ENCODE data around the gene PEX5L. TPM values are rescaled to one million over a fixed set of nuclear protein-coding genes. Genes with fewer than 3 reads are reported as not detected.

PEX5L gene
- total RNA-seq, 1 experiment from 2014 or later: 0.33 TPM

DNA sequence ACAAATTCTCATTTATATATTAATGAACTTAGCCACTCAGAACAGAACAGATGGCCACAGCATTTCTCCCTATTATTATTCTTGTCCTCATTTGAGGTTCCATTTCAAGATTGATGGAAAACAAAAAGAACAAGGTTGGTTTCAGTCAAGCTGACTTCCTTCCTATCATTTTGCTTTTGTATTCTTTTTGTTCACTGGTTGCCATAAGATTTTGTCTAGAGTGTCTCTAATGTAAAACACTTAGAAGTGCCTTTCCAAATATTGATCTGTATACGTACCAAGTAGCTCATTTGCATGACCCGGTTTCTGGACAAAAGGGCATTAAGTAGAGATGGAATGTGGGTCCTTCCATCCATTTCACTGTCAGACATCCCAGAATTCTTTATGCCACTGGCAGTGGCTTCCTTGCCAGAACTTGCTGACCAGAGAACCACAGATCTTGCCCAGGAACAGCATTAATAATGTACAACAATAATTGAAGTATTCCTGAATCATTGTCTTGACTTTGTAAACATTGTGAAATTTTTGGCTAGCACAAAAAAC lies 63.8 kb downstream of the PEX5L start:
- H3K9me2 ChIP-seq (ENCODE audit: insufficient read depth): no peaks in the 10 kb centered on the region
- H3K36me3 ChIP-seq (ENCODE audit: low read depth): no peaks in the 10 kb centered on the region
- no peak for TF ChIP-seq EZH2 (IDR thresholded peaks at IDR 0.05; ENCODE audit: low read depth)
- TF ChIP-seq, protein P1, sequence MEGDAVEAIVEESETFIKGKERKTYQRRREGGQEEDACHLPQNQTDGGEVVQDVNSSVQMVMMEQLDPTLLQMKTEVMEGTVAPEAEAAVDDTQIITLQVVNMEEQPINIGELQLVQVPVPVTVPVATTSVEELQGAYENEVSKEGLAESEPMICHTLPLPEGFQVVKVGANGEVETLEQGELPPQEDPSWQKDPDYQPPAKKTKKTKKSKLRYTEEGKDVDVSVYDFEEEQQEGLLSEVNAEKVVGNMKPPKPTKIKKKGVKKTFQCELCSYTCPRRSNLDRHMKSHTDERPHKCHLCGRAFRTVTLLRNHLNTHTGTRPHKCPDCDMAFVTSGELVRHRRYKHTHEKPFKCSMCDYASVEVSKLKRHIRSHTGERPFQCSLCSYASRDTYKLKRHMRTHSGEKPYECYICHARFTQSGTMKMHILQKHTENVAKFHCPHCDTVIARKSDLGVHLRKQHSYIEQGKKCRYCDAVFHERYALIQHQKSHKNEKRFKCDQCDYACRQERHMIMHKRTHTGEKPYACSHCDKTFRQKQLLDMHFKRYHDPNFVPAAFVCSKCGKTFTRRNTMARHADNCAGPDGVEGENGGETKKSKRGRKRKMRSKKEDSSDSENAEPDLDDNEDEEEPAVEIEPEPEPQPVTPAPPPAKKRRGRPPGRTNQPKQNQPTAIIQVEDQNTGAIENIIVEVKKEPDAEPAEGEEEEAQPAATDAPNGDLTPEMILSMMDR (conservative IDR thresholded peaks at IDR 0.05): no peak
- H3K9me3 ChIP-seq (ENCODE audit: insufficient read depth, low read depth): no peaks in the 10 kb centered on the region; the same call in none of the 2 replicates
- intact Hi-C loops (cut with micrococcal nuclease; ENCODE audit: unreplicated experiment): no loop called here
- H3K79me2 ChIP-seq (ENCODE audit: low read depth): no peaks in the 10 kb centered on the region
- DNase-seq: no peak
- no peaks in the 10 kb centered on the region; the same call in 1 of the 2 replicates for H3K4me1 ChIP-seq (replicated peaks; ENCODE audit: insufficient read depth)
- H3K4me2 ChIP-seq: no peak overlapping the region
- no peak overlapping the region for H3K4me3 ChIP-seq
- BruUV-seq (replicated peaks): no TSS peak
- H2AFZ ChIP-seq: no peak overlapping the region
- no peaks in the 10 kb centered on the region for H3F3A ChIP-seq (ENCODE audit: insufficient read depth, low read depth)
- H4K20me1 ChIP-seq (ENCODE audit: insufficient read depth): no peaks in the 10 kb centered on the region
- CTCF ChIA-PET: no interaction called here
- POLR2A ChIA-PET (ENCODE audit: unreplicated experiment): no interaction called here
- no peaks in the 10 kb centered on the region for H3K27me3 ChIP-seq (ENCODE audit: insufficient read depth, low read depth)
- no peak overlapping the region for H3K27ac ChIP-seq

DNA sequence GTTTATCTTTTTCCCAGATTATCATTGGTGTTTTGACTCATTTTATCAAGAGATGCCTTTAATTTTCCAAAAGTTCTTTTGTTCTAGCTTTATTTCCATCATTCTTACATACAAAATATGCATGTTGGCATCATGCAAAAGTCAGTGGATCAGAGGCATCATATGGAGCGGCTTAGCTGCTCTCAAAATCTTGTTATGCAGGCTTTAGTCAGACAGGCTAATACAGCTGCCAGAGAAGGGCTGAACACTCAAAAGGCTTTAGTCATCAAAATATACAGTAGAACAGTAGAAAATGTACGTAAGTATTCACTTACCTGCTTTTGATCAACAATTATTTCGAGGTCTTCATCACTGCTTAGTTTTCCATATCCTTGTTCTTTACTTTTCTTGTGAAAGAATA lies 65.5 kb downstream of the PEX5L start:
- no peak overlapping the region for H3K4me3 ChIP-seq
- no peaks in the 10 kb centered on the region for H3K79me2 ChIP-seq (ENCODE audit: low read depth)
- no peak for DNase-seq
- BruUV-seq (replicated peaks): no TSS peak
- no peak overlapping the region for H3K27ac ChIP-seq
- CTCF ChIA-PET: no interaction called here
- H3K9me3 ChIP-seq (ENCODE audit: insufficient read depth, low read depth): no peaks in the 10 kb centered on the region; the same call in none of the 2 replicates
- H3F3A ChIP-seq (ENCODE audit: insufficient read depth, low read depth): no peaks in the 10 kb centered on the region
- no peak for TF ChIP-seq EZH2 (IDR thresholded peaks at IDR 0.05; ENCODE audit: low read depth)
- TF ChIP-seq, protein P1 (conservative IDR thresholded peaks at IDR 0.05): no peak
- H3K9me2 ChIP-seq (ENCODE audit: insufficient read depth): no peaks in the 10 kb centered on the region
- intact Hi-C loops (cut with micrococcal nuclease; ENCODE audit: unreplicated experiment): no loop called here
- no peak overlapping the region for H3K4me2 ChIP-seq
- no peaks in the 10 kb centered on the region for H3K36me3 ChIP-seq (ENCODE audit: low read depth)
- H3K27me3 ChIP-seq (ENCODE audit: insufficient read depth, low read depth): no peaks in the 10 kb centered on the region
- no peaks in the 10 kb centered on the region for H4K20me1 ChIP-seq (ENCODE audit: insufficient read depth)
- H2AFZ ChIP-seq: no peak overlapping the region
- POLR2A ChIA-PET (ENCODE audit: unreplicated experiment): no interaction called here
- no peaks in the 10 kb centered on the region; the same call in 1 of the 2 replicates for H3K4me1 ChIP-seq (replicated peaks; ENCODE audit: insufficient read depth)

GRCh38 chr3:179970746-179971145 lies 66.0 kb downstream of the PEX5L start:
- no peaks in the 10 kb centered on the region for H3K36me3 ChIP-seq (ENCODE audit: low read depth)

More at GRCh38 chr3:179970746-179971145, 66.0 kb downstream of the PEX5L start:
- H3F3A ChIP-seq (ENCODE audit: insufficient read depth, low read depth): no peaks in the 10 kb centered on the region
- H3K79me2 ChIP-seq (ENCODE audit: low read depth): no peaks in the 10 kb centered on the region
- no peaks in the 10 kb centered on the region for H3K27me3 ChIP-seq (ENCODE audit: insufficient read depth, low read depth)
- H3K4me3 ChIP-seq: no peak overlapping the region
- no peak overlapping the region for H2AFZ ChIP-seq
- no peak overlapping the region for H3K4me2 ChIP-seq
- H3K9me3 ChIP-seq (ENCODE audit: insufficient read depth, low read depth): no peaks in the 10 kb centered on the region; the same call in none of the 2 replicates
- H4K20me1 ChIP-seq (ENCODE audit: insufficient read depth): 0 out of 2 replicates have a peak, but pooled peaks cover 2% of the 10 kb centered on the region
- ChIA-PET POLR2A (ENCODE audit: unreplicated experiment) (no interaction called here), CTCF (no interaction called here)
- H3K9me2 ChIP-seq (ENCODE audit: insufficient read depth): no peaks in the 10 kb centered on the region
- no peak for TF ChIP-seq EZH2 (IDR thresholded peaks at IDR 0.05; ENCODE audit: low read depth)
- TF ChIP-seq, protein P1 (conservative IDR thresholded peaks at IDR 0.05): no peak
- no TSS peak for BruUV-seq (replicated peaks)
- no peak overlapping the region for H3K27ac ChIP-seq
- no peaks in the 10 kb centered on the region; the same call in 1 of the 2 replicates for H3K4me1 ChIP-seq (replicated peaks; ENCODE audit: insufficient read depth)
- intact Hi-C loops (cut with micrococcal nuclease; ENCODE audit: unreplicated experiment): no loop called here
- DNase-seq: no peak

Data from PC-9 (cell line).